NCI-H187 treated with DMSO at 0.1 percent for 48 hours (cell line): ENCODE measurements around the gene RPTOR.

ENCODE experiments used
- DNase-seq: peaks from one replicate; lab custom pipeline; 2025; lab: John Stamatoyannopoulos, UW

Gene RPTOR

DNA sequence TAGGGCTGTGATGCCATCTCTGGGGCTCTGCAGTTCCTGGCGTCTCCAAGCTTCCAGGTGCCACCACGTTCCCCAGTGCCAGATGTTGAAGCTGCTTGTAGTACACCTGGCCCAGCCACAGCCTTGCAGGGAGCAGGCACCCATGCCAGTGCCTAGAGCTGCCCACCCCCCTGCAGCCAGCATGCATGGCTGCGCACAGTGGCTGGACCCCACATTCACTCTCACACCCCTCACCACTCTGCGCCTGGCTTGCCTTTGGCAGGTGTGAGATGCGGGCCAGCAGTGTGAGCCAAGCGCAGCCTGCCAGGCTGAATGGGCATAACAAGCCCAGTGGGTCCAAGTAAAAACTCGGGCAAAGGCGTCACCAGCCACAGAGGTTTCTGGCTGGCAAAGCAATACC lies 371.6 kb downstream of the RPTOR start:
- no peak for DNase-seq

DNA sequence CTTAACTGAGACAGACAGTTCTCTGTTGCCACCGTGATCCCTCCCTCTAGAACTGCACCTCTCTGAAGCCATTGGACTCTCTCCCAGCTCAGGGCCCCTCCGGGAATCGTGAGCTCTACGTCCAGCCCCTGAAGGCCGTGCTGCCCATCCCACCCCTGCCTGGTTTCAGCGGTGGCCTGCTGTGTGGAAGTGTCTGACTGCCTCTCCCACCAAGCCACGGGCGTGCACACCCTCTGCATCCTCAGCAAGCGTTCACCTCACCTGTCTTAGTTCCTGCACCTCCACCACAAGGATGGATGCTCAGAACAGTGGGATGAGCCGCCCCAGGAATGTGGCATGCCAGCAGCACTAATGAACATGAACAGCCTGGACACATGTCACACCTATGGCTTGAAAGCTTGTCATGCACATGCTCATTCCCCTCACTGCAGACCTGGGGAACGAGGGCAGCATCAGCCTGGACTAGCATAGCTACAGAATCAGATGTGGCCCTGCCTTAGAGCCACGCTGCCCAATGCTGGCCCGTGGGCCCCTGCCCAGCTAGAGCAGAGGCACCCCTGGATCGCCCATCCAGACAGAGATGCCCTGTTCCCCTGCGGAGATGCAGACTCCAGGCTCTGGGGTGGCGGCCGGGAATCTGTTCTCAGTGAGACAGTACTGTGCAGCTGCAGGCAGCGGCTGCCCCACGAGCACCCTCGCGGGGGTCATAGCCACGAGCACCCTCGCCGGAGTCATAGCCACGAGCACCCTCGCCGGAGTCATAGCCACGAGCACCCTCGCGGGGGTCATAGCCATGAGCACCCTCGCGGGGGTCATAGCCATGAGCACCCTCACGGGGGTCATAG lies 373.3 kb downstream of the RPTOR start:
- no peak for DNase-seq

DNA sequence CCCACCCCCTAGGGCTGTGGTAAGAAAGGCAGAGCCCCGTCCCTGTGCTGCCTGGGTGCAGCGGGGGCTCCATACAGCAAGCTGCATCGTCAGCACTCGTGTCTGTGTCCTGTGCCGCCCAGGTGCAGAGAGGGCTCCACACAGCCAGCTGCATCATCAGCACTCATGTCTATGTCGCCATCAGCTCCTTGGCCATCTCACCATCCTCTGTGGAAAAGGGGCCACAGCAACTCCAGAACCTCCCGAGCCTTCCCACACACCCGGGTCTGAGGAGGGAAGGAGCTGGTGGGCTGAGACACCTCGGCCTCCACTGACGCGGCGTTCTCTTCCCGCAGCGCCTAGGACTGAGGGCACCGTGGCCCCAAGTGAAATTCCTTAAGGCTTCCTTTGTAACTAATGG lies 374.1 kb downstream of the RPTOR start:
- DNase-seq = no peak

DNA sequence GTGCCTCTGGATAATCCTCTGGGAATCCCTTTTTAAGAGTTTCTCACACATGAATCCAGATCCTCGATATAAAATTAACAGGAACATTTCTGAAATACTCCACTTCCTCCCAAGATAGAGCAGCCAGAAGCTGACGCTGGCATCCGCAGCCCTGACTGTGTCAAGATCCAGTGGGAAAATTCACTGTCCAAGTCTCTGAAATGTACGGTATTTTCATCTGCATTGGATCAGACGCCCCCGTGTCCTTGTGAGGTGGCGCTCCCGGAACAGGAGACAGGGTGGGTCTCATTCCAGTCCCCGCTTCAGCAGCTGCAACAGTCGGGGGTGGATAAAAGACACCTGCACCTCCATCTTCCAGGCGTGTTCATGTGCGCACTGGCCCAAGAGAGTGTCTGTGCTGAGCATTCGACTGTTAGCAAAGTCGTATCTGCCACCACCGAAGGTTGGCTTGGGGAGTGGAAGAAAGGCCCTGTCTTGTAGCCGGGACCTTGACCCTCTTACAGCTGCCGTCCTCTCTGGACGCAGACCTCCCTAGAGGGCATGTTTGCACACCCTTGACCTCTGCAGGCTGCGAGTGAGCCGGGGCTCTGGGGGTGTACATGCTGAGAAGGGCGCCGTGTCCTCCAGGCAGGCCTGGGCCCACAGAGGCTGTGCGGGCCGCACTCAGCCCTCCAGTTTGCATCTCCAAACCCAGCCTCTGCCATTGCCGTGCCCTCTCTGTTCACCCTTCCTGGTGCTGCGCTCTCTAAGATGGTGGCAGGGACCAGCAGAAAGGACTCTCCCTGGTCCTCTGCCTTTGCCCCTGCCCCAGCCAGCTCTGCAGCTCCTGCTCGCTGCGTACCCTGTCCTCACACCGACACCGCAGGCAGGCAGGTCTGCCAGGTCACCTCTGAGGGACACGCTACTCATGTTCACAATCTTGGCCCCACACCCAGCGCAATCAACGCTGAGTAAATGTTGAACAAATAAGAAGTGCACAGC lies 375.0 kb downstream of the RPTOR start:
- DNase-seq = no peak

DNA sequence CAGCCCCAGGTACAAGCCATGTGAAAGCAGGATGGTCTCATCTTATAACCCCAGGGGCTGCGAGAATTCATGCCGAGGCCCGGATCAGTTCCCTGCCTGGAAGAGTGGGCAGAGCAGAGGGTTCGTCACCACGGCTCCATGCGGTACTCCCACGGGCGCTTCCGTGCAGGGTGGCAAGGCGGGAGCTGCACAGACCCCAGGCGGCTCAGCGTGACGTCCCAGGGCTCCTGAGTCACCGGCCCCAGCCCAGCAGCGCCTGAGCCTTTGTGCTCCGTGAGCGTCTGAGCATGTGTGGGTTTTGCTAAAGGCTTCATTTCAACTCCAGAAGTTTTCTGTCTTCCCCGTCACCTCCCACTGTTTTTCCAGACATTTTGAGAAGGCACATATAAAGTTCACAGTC lies 375.8 kb downstream of the RPTOR start:
- no peak for DNase-seq

DNA sequence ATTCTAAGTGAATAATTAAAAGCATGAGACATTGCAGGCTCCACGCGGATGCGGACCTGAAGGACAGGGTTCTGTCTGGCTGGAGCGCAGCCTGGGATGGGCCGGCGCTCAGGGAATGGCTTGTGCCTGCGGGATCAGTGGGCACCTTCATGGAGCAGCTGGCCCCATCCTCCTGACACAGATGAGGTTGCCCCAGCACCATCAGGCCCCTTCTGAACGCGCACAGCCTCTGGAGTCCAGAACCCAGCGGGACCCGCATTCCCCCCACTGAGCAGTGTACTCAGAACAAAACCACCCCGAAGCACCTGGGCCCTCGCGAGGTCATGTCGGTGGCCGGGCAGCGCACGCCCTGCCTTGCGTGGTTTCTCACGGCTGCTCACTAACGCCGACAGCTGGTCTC lies 376.5 kb downstream of the RPTOR start:
- DNase-seq = no peak

DNA sequence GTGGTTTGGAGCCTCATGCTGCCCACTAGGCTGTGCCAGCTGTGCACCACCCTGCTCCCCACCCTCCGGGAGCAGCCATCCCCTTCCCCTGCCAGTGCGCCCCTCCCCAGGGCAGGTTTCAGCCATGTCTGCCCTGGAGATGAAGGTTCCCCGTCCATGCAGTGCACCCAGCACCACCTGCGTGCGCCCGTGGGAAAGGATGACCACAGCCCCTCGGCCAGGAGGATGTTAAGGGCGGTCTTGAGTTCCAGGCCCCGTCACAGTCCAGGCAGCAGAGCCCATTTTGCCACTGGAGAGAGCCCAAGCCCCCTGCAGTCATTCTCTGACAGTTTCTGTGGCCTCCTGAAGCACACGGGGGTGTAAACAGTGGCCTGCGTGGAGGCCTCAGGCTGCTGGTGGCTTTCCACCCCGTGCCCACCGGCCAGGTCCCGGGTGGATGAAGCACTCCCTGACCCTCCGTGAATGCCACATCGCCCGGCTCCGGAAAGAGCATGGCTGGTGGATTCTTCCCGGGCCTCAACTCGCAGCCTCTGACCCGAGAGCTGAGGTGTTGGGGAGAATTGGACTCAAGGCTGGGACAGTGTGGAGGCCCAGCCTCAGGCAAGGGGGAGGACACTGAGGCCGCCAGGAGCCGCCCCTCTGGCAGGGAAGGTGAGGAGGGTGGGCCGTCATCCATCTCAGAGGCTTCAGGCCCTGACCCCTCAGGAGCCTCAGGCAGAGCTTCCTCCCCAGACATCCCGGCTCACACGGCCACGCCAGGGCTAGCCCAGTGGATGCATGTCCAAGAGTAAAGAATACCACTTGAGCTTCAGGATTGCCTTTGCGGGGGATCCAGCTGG lies 377.3 kb downstream of the RPTOR start:
- no peak for DNase-seq

DNA sequence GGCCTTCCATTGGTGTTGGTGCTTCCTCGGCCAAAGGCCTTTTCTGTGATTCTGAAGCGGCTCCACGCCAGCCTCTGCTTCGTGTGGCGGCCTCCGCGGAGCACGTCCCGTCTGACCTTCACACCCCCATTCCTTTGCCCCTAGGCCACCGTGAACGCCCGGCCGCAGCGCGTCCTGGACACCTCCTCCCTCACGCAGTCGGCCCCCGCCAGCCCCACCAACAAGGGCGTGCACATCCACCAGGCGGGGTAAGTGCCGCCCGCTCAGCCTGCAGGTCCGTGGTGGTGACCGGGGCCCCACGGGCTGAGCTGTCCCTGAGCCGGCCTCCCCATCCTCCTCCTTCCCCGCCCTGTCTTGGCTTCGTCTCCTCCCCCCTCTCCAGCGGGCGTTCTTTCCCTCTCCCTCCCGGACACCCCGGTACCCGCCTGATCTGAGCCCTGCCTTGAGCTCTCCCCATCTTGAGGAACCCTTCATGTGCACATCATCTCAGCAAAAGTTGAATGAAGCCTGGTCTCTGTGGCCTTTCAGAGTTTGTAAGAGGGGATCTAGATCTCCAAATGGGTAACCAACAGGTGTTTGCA lies 378.0 kb downstream of the RPTOR start:
- DNase-seq = no peak

DNA sequence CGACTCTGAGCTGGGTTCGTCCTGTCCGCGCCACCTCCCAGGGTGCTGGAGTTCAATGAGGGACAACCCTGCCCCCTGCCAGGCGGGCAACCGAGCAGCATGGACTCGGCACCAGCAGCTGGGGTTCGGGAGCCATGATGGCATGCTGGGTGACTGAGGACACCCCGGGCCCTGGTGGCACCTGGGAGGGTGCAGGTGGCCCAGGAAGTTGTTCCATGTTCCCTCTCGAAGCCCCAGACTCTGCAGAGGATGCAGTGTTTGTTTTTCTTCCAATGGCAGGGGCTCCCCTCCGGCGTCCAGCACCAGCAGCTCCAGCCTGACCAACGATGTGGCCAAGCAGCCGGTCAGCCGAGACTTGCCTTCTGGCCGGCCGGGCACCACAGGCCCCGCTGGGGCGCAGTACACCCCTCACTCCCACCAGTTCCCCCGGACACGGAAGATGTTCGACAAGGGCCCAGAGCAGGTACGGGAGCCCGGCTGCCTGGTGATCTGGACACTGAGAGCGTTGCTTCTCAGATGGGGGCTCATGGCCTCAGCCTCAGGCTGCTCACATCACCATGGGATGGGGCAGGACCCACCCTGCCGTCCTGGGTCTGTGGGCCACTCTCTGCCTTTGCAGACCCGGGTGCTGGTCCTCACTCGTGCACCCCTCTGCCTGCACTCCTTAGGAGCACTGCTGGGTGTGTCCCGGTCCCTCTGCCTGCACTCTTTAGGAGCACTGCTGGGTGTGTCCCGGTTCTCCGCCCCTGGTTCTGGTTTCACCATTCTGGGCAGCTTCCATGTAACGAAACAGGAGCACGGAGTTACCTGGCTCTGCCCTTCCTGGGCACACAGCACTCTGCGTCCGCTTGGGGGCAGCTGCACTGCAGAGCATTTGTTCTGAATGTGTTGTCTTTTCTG lies 378.8 kb downstream of the RPTOR start:
- DNase-seq = no peak

DNA sequence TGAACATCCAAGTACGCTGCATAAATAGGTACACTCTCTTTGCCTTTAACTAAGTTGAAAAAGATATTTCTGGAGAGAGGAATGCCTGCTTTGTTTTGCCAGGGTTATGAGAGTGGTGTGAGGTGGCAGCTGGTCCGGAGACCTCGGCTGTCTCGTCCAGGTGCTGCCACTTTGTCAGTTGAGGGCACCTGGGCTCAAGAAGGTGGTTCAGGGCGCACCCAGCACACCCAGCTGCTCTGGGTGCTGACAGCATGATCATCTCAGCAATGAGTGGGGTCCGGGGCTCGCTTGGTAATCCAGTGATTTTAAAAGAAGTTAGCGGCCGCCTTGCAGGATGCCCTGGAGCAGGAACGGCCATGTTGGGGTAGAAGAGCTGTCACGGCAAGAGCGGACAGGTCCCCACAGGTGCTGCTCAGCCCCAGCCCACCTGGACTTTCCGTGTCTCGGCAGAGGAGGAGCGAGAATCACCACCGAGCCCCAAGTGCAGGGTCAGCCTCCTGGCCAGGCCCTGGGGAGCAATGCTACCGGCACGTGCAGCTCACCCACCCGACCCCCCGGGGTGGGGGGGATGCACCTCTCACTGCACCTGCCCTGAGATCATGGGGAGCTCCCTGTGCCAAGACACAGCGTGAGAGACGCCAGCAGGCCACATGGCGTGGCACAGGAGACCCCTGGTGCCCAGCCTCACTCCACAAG lies 379.6 kb downstream of the RPTOR start:
- DNase-seq = no peak

DNA sequence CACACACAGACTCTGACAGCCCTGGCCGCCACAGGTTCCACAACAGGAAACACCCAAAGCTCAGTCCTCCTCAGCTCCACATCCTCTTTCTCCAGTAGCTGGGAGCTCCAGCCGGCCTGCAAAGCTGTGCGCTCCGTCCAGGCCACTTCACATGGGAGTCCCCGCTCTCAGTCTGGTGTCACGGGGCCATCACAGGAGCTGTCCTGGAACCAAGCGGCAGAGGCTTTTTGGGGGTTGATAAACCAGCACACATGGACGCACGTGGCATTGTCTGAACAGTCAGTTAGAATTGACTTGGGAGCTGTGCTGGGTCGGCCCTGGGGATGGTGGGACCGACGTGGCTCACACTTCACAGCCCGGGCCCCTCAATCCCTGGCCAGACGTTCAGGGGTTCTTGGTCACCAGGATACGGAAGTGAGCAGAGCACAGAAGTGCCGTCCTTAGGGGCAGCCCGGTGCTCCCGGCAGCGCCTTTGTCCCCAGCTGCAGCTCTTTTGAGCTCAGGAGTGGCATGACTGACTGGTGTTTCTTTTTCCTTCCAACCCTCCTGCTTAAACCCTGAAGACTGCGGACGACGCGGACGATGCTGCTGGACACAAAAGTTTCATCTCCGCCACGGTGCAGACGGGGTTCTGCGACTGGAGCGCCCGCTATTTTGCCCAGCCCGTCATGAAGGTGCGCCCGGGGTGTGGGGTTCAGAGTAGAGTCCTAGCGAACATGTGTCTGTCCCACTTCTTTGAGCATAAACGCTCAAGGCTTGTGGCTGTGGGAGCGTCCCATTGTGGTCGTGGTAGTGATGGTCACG lies 380.4 kb downstream of the RPTOR start:
- no peak for DNase-seq

DNA sequence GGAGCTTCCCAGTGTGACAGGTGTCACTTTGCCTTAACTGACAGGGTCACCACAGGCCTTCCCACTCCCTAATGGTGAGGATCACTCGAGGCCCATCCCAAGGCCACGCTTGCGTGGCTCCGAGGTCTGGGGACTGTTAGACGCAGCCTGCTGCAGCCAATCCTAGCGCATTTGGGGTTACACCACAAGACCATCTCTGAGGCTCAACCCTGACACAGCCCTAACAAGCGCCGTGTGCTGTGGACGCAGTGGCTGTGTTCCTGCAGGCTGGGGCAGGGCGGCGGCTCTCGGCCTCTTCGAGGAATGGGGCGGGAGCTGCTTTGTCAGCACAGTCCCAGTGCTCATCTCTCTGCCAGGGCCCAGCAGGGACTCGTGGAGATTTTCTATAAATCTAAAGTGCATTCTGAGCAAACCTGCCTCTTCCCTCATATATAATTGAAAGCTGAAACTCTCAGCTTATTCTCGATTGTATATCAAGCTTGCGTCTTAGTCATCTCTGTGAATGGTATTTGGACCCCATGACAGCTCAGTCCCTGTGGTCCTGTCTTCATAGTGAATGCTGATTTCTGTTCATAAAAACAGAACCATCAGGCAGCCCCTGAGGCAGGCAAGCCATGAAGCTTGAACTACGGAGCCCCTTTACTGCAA lies 381.2 kb downstream of the RPTOR start:
- no peak for DNase-seq

DNA sequence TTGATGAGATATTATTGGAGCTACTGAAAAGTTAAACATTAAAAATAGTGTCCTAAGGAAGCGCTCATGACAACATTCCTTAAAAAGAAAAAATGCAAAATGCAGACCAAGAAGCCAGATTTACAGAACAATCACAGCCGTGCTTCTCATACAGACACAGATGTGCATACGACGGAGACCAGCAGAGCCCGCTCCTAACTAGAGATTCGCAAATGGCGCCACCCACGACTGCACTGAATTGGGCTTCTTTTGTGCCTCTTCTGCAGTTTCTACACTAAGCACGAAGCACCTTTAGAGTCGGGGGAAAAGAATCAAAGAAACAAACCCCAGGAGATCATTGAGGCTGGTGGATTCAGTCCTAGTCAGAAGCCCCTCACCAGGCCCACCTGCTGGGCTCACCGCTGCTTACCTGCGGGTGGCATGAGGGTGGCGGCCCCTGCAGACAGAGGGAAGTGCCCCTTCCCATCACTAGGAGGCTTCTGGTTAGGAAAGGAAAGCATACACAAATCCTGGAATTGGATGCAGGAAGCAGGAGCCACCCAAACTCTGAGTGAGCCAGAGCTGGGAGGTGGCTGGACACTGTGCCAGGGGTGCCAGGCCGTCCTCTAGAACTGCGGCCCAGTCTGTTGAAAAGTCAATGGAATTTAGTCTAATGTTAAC lies 382.1 kb downstream of the RPTOR start:
- DNase-seq = no peak

DNA sequence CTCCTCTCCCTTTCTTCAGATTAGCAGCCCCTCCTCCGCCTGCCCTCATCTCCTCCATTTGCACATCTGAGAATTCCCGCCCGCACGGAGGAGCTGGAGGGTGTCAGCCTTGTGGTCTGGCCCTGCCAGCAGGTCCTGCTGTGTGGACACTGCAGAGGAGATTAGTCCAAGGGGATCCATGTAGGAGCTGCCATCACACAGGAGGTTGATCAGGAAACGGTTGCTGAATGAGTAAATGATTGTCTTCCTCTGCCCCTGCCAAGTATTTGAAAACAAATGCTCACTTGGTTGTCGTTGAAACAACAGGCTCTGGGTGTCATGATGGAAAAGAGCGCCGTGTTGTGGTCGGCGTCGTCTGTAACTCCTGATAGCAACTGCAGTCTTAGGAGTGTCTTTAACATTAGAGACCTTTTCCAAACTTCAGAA lies 383.2 kb downstream of the RPTOR start:
- no peak for DNase-seq

DNA sequence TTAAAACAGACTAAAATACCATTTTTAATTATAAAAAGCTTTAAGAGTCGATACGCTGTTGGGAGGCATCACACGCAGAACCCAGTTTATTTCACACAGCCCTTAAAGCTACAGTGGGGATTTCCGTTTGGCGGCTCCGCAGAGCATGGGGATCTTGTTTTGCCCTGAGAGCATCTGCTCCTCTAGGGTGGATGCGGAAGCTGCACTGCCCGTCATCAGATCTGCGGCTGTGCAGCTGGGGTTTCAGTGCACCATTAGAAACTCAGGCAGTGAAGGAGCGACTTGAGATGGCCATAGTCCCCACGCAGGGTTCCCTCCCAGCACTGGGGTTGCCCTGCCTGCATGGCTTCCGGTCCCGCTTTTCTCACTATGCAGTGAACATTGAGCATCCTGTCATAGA lies 384.8 kb downstream of the RPTOR start:
- no peak for DNase-seq

DNA sequence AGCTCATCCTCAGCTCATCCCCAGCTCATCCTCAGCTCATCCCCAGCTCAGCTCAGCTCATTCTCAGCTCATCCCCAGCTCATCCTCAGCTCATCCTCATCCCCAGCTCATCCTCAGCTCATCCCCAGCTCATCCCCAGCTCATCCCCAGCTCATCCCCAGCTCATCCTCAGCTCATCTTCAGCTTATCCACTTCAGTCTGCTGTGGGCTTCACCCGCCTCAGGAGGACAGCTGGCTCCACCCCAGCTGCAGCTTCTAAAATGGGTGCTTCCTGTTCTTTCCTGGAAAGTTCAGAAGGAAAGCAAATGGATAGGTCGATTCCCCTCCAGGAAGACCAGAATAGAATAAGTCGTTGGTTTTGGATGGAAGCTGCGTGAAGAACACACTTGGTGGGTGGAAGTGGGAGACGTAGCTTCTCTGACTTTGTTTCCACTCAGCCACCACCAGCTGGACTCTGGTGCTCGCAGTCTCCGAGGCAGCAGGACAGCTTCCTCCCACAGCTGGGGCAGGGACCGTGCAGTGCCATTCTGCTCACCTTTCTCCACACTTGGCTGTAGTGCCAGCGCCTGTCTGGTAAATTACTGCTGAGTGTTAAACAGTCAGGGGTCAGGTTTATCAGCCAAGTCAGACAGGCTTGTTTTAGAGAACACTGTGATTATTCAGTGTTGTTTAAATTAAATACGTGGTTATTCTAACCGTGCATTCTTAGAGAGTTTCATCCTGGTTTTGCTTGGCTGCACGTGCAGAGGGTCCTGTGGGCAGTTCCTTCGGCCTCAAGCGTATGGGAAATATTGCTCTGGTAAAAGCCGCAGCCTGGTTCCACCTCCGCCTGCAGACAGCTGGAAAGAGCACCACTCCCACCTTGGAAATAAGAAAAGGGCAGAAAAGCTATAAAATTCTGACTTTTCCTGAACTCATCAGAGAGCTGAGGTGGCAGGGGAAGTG lies 386.0 kb downstream of the RPTOR start:
- no peak for DNase-seq
